Coronary artery (tissue), 2 donors: Measurements from ENCODE around the gene ATP5F1B.
A peak's percentile ranks its signal among the peaks of the same experiment; 100 is the strongest.
"Not testable (repeated sequence)": the region's sequence is repeated elsewhere in the genome, so short reads cannot be mapped to it uniquely, and the experiment has no call there.

Experiments
- DNase-seq: peaks from one replicate; pipeline ENCODE4 v3.0.0-alpha.2; 2017; ENCODE audit warnings: low spot score
- H3K27ac ChIP-seq, 2 donors: fragments of 200-600 bp; sonication (generic); one replicate each; pipeline ENCODE4 v1.5.1; 2016 to 2019
- H3K4me3 ChIP-seq: fragments of 200-600 bp; sonication (generic); 2 replicates; pipeline ENCODE4 v1.5.1; 2016; ENCODE audit warnings: mild to moderate bottlenecking, moderate library complexity
- CTCF ChIP-seq: fragments of 200-600 bp; sonication (generic); IDR thresholded peaks from one replicate; pipeline ENCODE4 v1.5.1; 2019; ENCODE audit warnings: antibody characterized with exemption

Gene ATP5F1B

GRCh38 chr12:56668197-56668457, 22.3 kb upstream of the ATP5F1B start:
- DNase-seq: no peak
- Histone ChIP-seq H3K27ac (no peak overlapping the region), H3K4me3 (no peak overlapping the region)
- no peak for TF ChIP-seq CTCF

- no peak overlapping the region for H3K4me3 ChIP-seq
- TF ChIP-seq CTCF: no peak
- DNase-seq: no peak
These were observed 16.3 kb upstream of the ATP5F1B start for GRCh38 chr12:56661979-56662638.

GRCh38 chr12:56661560-56661959, 15.8 kb upstream of the ATP5F1B start:
- no peak for DNase-seq
- no peak overlapping the region for H3K27ac ChIP-seq
- H3K4me3 ChIP-seq: no peak overlapping the region
- TF ChIP-seq CTCF: no peak

More at GRCh38 chr12:56661979-56662638, 16.3 kb upstream of the ATP5F1B start:
- H3K27ac ChIP-seq: no peak overlapping the region

GRCh38 chr12:56658921-56659320, 13.1 kb upstream of the ATP5F1B start:
- no peak for TF ChIP-seq CTCF
- no peak for DNase-seq
- Histone ChIP-seq H3K27ac (no peak overlapping the region), H3K4me3 (no peak overlapping the region)

GRCh38 chr12:56657416-56658379, 11.9 kb upstream of the ATP5F1B start:
- no peak for TF ChIP-seq CTCF
- no peak for DNase-seq
- Histone ChIP-seq H3K4me3 (no peak overlapping the region), H3K27ac (no peak overlapping the region)

GRCh38 chr12:56653781-56654180, 8.0 kb upstream of the ATP5F1B start:
- H3K27ac ChIP-seq, DNase-seq, H3K4me3 ChIP-seq: not testable (repeated sequence)

- not testable (repeated sequence) for DNase-seq, H3K4me3 ChIP-seq
These were observed 2.2 kb upstream of the ATP5F1B start for GRCh38 chr12:56648023-56648422.

GRCh38 chr12:56645201-56645716, 525 bp downstream of the ATP5F1B start:
- no peak for TF ChIP-seq CTCF
- H3K27ac ChIP-seq: peak overlapping the region; percentile 77 to 92
- DNase-seq: no peak
- peak overlapping the region; percentile 89 for H3K4me3 ChIP-seq

More at GRCh38 chr12:56648023-56648422, 2.2 kb upstream of the ATP5F1B start:
- H3K27ac ChIP-seq: not testable (repeated sequence)
